Epithelial cell of esophagus (primary cell): ENCODE data around the gene GLUD1.
A peak's percentile ranks its signal among the peaks of the same experiment; 100 is the strongest.
"Not testable (repeated sequence)": the region's sequence is repeated elsewhere in the genome, so short reads cannot be mapped to it uniquely, and the experiment has no call there.

Experiments
- DNase-seq: peaks from one replicate; pipeline ENCODE4 v3.0.0; 2010; ENCODE audit warnings: low read depth
- H3K4me3 ChIP-seq: 2 replicates; pipeline ENCODE4 v1.5.1; 2011; ENCODE audit warnings: mild to moderate bottlenecking, low read length, control low read depth
- TF ChIP-seq, protein P1 (sequence below): IDR thresholded peaks from 2 replicates; pipeline ENCODE4 v1.5.1; 2011; ENCODE audit warnings: low read depth, mild to moderate bottlenecking, low read length, control low read depth, inconsistent platforms; ENCODE audit not compliant: insufficient read depth; ENCODE audit errors: missing control alignments

The GLUD1 gene

DNA sequence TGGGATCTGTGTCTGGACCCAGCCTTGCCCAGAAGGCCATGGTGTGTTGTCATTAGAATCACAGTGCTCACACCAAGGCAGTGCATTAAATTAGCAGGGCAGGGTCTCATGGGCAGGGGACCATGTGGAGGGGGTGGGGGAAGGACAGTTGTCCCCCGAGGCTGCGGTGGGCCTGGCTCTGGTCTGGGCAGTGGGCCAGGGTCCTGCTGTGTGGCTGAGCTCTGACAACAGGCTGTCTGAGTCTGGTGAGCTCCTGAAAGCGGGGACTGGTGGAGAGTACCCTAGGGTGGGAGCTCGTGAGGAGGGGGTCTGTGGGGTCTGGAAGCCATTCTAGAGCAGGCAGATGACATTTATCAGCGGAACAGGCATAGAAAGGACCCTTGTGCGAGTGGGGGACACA is 76.5 kb downstream of the GLUD1 start:
- DNase-seq, H3K4me3 ChIP-seq: not testable (repeated sequence)

DNA sequence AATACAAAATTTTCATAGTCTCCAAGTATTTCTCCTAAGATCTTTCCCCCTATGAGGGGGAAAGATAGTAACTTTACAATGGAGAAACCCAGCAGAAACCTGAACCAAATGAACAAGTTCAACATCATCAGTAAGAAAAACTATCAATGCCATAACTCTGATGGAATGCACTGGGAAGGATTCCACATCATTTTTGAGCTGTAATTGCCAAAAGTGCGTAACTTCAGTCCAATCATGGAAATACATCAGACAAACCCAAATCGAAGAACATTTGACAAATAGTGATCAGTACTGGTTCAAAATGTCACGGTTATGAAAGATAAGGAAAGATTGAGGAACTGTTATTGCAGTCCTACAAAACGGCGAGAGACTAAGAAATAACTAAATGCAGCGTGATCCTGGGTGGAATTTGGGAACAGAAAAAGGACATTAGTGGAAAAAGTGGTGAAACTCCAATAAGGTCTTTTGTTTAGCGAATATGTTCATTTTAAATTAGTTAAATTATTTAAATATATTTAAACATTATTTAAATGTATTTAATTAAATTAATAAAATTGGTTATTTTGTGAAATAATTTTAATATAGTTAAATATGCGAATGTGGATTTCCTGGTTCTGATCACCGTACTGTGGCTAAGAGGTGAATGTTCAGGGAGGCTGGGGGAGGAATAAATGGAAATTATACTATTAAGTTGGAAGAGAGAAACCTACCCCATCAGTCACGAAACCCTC is 79.5 kb downstream of the GLUD1 start:
- not testable (repeated sequence) for DNase-seq, H3K4me3 ChIP-seq

DNA sequence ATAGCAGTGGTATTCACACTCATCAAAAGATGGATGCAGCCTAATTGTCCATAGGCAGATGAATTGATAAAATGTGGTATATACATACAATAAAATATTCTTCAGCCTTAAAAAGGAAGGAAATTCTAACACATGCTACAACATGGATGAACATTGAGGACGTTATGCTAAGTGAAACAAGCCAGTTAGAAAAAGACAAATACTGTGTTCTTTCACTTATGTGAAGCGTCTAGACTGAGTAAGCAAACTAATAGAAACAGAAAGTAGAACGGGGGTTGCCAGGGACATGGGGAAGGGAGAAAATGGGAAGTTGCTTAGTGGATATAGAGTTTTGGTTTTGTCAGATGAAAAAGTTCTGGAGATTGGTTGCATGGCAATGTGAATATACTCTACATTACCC is 81.1 kb downstream of the GLUD1 start:
- not testable (repeated sequence) for DNase-seq, H3K4me3 ChIP-seq

DNA sequence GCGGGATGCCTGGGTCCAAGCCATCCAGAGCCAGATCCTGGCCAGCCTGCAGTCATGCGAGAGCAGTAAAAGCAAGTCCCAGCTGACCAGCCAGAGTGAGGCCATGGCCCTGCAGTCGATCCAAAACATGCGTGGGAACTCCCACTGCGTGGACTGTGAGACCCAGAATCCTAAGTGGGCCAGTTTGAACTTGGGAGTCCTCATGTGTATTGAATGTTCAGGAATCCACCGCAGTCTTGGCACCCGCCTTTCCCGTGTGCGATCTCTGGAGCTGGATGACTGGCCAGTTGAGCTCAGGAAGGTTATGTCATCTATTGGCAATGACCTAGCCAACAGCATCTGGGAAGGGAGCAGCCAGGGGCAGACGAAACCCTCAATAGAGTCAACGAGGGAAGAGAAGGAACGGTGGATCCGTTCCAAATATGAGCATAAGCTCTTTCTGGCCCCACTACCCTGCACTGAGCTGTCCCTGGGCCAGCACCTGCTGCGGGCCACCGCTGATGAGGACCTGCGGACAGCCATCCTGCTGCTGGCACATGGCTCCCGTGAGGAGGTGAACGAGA is 85.4 kb downstream of the GLUD1 start:
- H3K4me3 ChIP-seq, DNase-seq: not testable (repeated sequence)

DNA sequence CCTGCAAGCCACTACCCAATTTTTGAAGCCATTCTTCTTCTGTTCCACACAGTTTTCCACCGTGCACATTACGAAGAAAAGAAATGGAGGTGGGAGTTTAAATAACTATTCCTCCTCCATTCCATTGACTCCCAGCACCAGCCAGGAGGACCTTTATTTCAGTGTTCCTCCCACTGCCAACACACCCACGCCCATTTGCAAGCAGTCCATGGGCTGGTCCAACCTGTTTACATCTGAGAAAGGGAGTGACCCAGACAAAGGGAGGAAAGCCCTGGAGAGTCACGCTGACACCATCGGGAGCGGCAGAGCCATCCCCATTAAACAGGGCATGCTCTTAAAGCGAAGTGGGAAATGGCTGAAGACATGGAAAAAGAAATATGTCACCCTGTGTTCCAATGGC is 86.3 kb downstream of the GLUD1 start:
- H3K4me3 ChIP-seq, result not testable (repeated sequence)
- peak; percentile 82 for DNase-seq

DNA sequence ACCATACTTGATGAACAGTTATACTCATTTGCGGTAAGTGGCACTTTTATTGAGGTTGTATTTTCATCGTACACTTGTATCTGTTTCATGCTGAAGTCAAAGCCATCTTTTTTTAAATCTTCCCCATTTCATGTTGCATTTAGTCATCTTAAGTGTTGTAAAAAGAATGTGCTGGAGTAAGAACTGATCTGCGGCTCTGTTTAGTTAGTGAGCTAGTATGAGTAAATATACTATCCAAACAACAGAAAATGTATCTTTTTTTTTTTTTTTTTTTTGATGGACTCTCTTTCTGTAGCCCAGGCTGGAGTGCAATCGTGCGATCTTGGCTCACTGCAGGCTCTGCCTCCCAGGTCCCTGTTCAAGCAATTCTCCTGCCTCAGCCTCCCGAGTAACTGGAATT is 87.0 kb downstream of the GLUD1 start:
- not testable (repeated sequence) for DNase-seq, H3K4me3 ChIP-seq

DNA sequence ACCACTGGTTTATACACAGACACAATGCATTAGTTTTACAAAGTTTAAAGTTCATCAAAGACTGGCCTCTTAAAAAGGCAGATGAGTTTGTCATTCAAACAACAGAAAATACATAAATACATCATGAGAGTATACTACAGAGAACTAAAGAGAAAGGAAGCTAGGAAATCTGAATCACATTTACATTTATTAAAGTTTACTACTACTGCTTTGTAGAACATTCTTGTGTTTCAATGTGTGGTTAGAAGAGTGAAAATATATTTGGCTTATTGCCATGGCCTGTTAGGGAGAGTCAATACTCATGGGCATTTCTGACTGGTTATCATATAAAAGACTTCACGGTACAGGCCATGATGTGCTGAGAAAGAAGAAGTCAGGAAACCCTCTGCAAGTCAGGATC is 87.5 kb downstream of the GLUD1 start:
- not testable (repeated sequence) for DNase-seq, H3K4me3 ChIP-seq

DNA sequence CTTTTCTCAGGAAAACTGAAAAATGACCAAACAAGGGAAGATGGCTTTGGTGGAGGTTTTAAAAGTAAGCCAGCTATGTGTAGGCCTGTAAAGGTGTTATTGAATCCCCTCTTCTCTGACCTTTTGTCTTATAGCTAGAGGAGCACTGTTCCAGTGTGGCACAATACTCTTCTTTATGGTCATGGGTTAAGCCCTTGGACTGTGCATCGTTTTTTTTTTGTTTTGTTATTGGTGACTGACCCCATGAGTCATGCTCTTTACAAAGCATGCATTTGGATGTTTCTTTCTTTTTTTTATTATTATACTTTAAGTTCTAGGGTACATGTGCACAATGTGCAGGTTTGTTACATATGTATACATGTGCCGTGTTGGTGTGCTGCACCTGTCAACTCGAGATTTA is 94.2 kb downstream of the GLUD1 start:
- no peak for DNase-seq
- TF ChIP-seq, protein P1, sequence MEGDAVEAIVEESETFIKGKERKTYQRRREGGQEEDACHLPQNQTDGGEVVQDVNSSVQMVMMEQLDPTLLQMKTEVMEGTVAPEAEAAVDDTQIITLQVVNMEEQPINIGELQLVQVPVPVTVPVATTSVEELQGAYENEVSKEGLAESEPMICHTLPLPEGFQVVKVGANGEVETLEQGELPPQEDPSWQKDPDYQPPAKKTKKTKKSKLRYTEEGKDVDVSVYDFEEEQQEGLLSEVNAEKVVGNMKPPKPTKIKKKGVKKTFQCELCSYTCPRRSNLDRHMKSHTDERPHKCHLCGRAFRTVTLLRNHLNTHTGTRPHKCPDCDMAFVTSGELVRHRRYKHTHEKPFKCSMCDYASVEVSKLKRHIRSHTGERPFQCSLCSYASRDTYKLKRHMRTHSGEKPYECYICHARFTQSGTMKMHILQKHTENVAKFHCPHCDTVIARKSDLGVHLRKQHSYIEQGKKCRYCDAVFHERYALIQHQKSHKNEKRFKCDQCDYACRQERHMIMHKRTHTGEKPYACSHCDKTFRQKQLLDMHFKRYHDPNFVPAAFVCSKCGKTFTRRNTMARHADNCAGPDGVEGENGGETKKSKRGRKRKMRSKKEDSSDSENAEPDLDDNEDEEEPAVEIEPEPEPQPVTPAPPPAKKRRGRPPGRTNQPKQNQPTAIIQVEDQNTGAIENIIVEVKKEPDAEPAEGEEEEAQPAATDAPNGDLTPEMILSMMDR, result no peak
- H3K4me3 ChIP-seq, result no peak overlapping the region
